Hippocampal formation (tissue), 2 donors: ENCODE measurements around the gene ECHS1.

ENCODE experiments used
- DNase-seq, 2 donors: peaks; one replicate each; lab custom pipeline; 2025; lab: John Stamatoyannopoulos, UW

Gene ECHS1

DNA sequence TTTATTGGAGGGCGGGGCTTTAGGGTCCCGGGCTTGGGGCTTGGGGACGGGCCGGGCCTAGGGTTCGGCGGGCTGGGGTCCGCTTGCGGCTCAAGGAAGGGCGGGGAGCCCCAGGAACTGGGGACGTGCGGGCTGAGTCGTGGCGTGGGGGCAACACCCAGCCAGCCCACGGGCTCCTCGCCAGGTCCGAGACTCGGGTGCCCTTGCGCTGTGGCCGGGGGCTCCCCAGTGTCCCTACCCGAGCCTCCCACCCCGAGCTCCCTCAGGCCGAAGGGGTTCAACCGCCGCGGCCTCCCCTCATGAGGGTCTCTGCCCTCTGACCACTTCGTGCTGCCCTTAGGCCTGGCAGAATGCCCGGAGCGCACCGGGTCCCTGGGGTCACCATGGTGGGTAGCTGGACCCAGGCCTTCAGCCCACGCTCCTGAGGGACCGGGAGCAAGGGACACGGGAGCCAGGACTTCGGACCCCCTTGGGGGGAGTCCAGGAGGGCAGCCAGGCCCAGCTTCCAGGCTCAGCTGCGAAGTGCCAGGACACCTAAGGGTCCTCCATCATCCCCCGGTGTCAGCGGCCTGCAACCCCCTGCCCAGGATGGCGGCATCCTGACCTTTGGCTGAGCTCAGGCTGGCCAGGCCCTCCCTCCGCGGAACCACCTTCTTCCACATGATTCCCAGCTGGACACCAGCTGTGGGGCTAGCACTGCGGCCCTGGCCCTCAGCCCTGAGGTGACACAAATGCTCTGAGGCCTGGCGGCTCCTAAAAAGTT lies 14.8 kb downstream of the ECHS1 start:
- DNase-seq, result no peak

DNA sequence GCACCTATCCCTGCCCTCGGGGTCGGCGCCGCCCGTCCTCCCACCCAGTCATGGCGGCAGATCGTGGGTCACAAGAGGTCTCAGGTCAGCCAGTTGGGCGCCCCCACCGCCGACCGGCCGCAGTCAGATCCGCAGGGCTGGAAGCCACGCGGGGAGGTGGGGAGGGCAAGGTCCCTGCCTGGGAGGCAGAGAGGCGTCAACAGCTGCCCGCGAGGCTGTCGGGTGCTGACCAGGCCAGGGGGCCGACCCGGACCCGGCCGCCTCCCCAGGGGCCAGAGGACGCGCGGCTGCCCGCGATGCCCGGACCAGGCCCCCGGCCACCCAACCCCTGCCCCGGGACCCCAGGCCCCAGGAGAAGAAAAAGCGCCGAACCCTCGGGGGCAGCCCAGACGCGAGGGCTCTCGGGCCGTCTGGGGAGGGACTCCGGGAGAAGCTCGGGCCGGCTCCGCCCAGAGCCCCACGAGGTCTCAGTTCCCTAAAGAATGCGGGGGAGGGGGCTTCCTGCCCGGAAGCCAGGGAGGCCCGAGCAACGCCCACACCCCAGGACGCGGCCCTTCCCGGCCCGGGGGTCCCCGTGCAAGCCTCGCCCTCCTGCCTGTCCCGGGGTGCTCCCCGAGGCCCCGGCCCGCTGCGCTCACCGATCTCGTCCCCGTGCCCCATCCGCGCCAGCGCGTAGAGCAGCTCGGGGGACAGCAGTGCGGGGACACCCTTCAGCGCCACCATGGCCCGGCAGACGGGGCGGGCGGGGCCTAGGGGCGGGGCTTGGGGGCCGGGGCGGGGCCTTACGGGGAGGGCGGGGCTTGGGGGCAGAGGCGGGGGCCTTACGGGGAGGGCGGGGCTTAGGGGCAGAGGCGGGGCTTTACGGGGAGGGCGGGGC lies 15.6 kb downstream of the ECHS1 start, which contains the start of gene FUOM:
Gene FUOM, minus strand, starts transcription at position 735 of the 877 bp plus-strand sequence. Its CDS starts 12 bp downstream, at position 723.
- DNase-seq, result peak in 1 of 2 donors; percentile 15

DNA sequence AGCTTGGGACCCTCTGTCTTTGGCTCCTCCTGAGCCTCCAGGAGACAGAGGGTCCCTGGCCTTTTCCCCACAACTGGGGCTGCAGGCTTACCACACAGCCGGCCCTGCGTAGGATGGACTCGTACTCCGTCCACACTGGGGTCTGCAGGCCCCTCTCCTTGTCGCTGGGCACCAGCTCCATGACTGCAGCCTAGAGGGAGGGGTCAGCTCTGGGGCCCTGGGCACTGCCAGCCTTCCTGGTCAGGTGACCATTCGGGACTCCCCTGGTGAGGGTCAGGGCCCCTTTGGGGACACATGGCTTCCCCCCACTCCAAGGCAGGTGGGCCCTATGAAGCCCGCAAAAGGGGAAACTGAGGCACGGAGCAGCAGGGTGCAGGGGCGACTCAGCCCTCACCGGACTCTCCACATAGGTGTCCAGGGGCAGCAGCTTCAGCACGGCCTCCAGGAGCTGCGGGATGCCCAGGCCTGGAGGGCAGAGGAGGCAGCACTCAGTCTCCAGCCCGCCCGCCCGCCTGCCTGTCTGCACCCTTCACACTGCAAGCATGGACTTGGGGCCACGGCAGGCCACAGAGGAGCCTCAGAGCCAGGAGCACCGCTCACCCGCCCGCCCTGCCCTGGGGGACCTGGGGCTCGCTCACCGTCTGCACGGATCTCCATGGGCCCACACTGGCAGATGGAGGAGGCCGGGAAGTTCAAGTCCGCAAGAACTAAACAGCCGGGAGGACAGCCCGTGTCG lies 16.4 kb downstream of the ECHS1 start:
- DNase-seq, result no peak

DNA sequence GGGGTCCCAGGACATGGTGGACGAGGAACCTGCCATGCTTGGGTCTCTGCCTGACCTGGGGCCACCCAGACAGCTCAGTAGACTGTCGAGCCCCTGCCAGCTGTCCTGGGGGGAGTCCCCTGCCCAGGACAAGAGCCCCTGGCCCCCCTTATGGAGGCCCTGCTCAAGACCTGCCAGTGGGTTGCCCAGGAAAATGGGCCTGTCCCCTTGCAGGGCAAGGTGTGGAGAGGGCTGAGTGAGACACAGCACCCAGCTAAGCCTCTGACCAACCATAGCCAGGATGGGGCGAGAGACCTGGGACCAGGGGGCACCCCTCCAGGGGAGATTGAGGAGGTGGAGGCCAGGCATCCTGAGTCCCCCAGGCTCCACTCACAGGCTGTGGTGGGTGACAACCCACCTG lies 17.2 kb downstream of the ECHS1 start:
- no peak for DNase-seq

DNA sequence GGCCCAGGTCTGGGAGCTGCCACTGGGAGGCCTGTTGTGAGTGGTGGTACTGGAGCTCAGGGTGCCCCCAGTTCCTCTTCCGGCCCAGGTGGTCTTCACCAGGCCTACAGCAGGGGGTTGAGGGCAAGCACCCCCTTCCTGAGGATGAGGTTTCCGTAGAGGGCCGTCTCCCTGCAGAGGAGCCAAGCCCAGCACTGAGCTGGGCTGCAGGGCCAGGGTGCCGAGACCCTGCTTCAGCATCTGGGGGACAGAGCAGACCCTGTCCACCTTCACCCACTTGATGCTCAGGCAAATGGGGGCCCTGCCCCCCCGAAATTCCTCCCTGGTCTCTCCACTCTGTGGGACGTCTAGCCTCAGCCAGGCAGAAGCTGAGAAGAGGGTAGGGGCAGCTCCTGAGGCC lies 17.9 kb downstream of the ECHS1 start:
- no peak for DNase-seq

DNA sequence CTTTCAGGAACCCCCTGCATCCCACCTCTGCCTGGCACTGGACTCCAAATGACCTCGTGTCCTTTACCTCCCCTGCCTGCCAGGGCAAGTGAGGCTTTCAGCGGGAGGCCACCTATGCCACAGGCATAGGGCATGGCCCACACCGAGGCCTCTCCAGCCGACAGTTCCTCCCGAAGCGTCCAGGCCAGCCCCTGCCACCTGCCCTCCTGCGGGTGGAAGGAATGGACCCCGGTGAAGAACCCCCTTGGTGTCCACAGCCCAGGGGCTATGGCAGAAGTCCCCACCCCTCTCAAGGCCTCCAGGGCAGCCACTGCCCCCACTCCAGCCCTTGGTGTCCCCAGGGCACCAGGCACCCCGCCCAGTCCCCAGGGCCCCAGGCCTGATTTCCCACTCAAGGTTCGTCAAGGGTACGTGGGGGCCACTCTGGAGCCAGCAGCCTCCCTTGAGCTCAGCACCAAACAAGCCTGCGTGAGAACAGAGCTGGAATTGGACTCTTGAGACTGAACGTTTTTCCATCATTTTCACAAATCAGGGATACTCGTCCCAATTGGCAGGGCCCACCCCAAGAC lies 18.4 kb downstream of the ECHS1 start:
- DNase-seq, result no peak

DNA sequence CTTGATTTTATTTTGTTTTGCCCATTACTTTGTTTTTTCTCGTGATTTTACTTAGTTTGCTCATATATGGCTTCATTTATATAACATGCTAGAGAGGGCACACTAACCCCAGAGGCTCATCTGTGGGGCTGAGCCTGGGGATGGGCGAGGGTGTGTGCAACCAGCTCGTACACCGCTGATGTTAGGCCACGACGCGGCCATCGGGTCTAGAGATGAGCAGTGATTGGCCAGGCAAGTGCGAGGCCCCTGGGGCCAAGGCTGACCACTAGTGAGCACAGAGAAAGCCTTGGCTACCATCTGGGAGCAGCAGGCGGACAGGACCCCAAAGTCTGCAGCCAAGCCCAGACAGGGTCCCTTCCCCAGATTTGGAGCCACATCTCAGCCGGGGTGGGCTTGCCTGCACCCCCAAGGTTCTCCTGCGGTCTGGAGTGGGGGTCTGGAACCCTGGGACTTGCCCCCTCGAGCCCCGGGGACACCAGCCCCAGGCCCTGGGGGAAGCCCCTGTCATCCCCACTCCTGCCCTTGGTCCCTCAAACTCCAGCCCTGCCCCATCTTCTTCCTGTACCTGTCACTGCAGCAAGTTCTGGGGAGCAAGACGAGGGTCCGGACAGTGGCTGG lies 19.1 kb downstream of the ECHS1 start:
- DNase-seq, result no peak

DNA sequence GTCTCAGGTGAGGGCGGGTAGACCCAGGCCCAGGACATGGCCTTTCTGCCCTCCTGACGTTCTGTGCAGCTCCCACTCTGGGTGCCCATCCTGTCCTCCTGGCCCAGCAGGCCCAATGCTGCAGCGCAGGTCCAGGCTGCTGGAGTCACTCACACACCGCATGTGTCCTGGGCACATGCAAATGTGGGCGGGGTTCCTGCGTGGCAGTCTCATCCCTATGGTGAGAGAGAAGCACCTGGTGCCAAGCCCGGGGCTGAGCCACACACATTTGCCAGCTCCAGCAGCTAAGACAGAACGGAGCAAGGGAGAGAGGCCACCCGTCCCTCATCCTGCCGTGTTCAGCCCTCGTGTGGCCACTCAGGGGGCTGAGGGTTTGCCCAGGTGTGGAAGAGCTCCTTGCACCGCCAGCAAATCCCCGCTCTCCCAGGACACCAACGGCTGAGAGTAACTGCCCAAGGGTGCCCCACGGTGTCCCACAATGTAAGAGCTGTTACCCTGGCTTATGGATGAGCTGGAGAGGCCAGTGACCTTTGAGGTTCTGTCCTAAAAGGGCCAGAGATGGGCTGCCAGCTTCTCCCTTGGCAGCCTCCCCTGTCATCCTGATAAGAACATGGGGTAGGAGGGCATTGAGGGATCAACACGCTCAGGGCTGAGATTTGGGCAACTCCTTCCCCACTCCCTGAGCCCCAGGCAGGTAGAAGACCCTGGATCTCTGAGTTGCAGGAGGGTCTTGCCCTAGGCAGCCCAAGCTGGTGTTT lies 19.8 kb downstream of the ECHS1 start:
- DNase-seq, result no peak

DNA sequence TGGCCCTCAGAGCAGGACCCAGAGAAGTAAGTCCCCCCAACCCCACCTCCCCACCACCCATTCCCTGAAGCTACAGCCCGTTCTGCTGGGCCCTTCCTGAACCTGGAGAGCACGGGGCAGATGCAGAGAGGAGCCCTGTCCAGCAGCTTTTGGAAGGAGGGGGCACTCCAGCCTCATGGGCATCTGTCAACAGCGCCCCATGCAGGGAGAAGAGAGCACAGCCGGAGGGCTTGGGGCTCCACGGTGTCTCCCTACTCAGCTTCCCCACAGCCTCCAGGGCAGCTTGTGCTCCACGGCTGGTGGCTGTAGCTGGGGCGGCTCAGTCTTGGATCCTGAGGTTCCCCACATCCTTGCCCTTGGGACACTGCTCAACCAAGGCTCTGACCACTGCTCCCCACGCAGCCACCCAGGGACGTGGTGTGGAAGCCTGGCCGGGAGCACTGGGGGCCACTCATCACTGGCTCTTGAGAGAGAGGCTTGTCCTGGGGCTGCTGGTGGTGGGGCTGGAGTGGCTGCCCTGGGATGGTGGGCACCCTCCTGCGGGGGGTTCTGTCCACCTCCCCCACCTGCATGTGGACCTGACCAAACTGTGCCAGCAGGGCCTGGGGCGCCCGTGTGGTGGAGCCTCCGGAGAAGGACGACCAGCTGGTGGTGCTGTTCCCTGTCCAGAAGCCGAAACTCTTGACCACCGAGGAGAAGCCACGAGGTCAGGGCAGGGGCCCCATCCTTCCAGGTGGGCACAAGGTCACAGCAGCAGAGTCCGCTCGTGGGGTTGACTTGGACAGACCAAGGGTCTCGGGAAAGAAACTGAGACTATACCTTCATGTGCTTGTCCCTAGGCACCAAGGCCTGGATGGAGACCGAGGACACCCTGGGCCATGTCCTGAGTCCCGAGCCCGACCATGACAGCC lies 21.5 kb downstream of the ECHS1 start:
- DNase-seq, result no peak

DNA sequence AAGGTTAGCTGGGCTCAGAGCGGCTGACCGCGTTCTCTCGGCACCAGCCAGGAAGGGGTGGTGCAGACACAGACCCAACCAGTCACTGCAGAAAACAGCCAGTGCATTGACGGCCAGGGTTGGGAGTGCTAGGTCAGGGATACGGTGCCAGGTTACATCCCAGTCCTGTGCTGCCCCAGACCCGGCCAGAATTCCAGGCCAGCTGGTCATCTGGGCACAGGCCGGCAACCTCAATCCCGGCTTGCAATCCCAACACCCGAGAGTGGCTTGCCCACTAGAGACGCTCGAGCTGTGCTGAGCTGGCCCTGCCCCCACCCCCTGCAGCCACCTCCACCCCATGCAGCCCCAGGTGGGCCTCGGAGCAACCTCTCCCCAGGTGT lies 22.2 kb downstream of the ECHS1 start:
- no peak for DNase-seq

DNA sequence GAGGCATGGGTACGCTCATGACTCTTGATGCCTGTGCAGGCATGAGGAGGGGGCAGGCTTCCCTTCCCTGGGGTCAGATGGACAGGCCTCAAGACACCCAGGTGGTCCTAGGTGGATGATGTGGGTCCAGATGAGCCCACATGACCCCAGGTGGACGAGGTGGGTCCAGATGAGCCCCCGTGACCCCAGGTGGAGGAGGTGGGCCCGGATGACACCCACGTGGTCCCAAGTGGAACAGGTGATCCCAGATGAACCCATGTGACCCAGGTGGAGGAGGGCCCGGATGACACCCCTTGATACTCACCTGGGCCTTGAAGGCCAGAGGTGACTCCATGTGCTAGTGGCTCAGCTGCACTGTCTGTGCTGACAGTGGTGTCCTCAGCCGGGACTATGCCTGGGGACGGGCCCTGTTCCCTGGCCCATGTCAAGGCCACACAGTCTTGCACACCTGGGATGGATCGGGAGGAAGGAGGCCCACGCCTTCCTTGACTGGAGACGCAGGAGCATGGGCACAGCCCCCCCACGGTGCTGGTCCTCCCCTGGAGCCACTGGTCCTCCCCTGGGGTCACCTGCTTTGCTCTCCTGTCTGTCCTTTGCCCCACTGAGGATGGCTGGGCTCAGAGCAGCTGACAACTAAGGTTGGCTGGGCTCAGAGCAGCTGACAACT lies 22.7 kb downstream of the ECHS1 start:
- no peak for DNase-seq

DNA sequence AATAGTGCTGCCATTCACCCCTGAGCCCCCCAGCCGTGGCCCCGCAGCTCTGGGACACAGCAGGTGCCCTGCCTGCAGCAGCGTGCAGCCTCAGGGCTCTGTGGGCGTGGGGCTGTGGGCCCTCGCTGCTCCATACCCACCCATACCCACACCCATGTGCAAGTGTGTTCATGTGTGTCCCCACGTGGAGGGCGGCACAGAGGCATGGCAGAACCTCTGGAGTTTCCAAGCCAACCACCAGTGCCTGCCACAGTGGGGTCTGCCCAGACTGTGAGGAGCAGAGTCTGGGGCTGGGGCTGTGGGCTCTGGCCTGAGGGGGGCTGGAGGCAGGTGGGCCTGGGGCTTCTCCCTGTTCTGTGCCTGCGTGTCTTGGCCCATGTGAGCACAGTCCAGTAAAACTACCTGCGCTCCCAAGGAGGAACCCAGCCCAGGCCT lies 23.6 kb downstream of the ECHS1 start:
- no peak for DNase-seq

DNA sequence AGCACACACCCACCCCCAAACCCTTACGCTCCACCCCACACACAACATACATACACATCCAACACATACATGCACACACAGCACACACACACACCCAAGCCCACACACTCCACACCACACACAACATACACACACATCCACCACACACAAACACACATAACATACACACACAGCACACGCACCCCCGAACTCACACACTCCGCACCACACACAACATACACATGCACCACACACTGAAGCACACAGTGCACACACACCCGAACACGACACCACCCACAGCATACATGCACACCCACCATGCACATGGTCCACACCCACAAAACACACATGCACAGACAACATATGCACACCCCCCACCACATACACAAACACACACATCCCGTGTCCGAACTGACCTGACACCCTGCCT lies 24.0 kb downstream of the ECHS1 start:
- no peak for DNase-seq

DNA sequence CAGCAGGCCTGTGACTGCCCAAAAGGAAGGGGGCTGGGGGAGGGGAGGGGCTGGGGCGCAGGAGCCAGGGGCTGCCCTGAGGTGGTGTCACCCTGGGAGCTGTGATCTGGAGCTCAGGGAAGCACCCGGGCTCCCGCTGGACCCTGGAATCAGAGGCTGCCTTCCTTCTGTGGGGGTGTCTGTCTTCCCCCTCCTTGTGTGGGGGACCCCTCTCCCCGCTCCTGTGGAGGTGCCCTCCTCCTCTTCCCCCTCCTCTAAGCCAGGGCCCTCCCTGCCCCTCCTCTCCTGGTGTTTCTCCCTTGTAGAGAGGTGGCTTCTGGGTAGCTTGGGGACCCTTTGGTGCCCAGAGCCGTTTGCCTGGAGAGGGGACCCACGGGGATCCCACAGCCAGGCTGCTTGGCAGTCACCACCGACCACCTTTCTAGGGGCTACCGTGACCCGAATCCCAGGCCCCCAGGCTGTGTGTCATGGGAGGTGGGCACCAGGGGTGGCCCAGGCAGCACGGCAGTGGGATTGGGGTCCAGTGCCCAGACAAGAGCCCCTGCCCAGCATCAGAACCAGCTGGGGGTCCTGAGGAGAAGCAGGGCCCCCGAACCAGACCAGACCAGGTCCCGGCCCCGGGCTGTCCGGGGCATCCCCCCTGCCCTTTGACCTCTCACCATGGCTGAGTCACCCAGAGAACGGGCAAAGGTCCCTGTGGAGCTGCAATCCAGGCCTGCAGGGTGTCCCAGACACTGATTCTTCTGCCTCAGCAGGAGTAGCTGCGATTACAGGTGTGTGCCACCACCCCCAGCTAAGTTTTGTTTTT lies 25.2 kb downstream of the ECHS1 start:
- no peak for DNase-seq

DNA sequence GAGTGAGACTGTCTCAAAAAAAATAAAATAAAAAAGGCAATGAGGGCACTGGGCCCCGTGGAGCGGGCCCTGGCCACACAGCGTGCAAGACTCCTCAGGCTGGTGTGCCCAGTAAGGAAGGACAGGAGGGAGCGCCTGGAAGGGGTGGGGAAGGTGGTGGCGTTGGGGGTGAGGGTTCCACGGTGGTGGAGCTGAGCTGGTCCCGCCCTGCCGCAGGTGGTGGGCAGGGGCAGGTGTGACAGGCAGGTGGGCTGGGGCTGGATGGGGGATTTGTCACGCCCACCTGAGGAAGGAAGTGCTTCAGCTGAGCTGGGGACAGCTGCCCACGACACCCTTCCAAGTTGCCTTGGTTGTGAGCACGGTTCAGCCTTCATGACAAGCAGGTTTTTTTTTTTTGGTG lies 26.7 kb downstream of the ECHS1 start:
- DNase-seq, result no peak

DNA sequence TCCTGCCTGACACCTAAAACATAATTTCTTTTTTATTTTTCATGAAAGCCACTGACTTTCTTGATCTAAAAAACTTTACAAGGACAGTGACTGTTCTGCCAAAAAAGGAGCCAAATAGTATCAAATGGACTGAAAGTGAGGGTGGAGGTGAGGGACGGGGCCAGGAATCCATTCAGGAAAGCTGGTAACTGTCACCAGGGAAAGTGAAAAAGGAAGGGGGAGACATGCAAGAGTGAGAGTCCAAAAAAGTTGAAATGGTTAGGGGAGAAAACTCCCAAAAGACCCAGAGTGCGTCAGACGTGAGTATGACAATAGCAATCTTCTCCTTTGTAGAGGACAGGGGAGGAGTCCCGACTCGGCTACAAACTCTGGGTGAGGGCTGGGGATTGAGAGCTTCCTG lies 28.9 kb downstream of the ECHS1 start:
- DNase-seq, result no peak

DNA sequence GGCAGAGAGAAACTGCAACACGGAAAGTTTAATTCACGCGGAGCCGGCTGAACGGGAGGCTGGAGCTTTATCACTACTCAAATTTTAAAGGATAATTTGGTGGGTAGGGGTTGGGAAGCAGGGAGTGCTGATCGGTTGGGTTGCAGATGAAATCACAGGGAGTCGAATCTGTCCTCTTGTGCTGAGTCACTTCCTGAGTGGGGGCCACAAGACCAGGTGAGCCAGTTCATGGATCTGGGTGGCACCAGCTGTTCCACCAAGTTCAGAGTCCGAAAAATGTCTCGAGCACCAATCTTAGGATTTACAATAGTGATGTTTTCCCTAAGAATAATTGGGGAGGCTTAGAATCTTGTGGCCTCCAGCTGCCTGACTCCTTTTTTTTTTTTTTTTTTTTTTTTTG lies 29.6 kb downstream of the ECHS1 start:
- no peak for DNase-seq

DNA sequence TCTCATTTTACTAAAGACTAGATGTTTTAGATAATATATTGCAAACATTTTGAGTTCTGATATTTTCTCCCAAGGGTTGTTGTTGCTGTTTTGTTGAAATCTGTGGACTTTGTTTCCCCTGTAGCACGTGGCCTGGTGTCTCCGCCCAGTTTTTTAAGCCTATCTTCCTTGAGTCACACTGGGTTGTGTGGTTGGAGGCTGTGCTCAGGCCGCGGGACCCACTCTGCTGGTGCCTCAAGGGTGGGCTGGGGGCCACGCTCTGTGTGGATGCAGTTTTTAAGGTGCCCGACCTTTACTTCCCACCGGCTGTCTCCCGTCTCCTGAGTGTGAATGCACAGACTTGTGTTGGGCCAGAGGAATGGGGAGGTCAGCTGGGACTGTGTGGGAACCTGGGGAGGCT lies 30.2 kb downstream of the ECHS1 start:
- no peak for DNase-seq
